GM23248 (cell line): Measurements from ENCODE around the gene STAT5A. TPM values are rescaled to one million over a fixed set of nuclear protein-coding genes. Genes with fewer than 3 reads are reported as not detected.

ENCODE experiments used
- DNase-seq: peaks from one replicate; pipeline ENCODE4 v3.0.0-alpha.2; 2015
- H2AFZ ChIP-seq: fragments of 200-600 bp; sonication (generic); 2 replicates; pipeline ENCODE4 v1.6.1; 2016; ENCODE audit warnings: antibody characterized with exemption
- H3F3A ChIP-seq: fragments of 200-600 bp; sonication (generic); 2 replicates; pipeline ENCODE4 v1.6.1; 2016; ENCODE audit warnings: mild to moderate bottlenecking, antibody characterized with exemption, mixed run types; ENCODE audit not compliant: insufficient read depth
- H3K27ac ChIP-seq: fragments of 200-600 bp; sonication (generic); 2 replicates; pipeline ENCODE4 v1.5.1; 2016; ENCODE audit warnings: mild to moderate bottlenecking
- H3K27me3 ChIP-seq: fragments of 200-600 bp; sonication (generic); replicated peaks from 2 replicates; pipeline ENCODE4 v1.6.1; 2016; ENCODE audit warnings: mild to moderate bottlenecking; ENCODE audit not compliant: insufficient read depth
- H3K36me3 ChIP-seq: fragments of 200-600 bp; sonication (generic); 2 replicates; pipeline ENCODE4 v1.6.1; 2016; ENCODE audit warnings: low read depth, mild to moderate bottlenecking
- H3K4me1 ChIP-seq: fragments of 200-600 bp; sonication (generic); 2 replicates; pipeline ENCODE4 v1.6.1; 2016; ENCODE audit warnings: mild to moderate bottlenecking; ENCODE audit not compliant: insufficient read depth
- H3K4me2 ChIP-seq: fragments of 200-600 bp; sonication (generic); one replicate; pipeline ENCODE4 v1.6.1; 2016; ENCODE audit warnings: mild to moderate bottlenecking; ENCODE audit not compliant: unreplicated experiment
- H3K4me3 ChIP-seq: fragments of 200-600 bp; sonication (generic); 2 replicates; pipeline ENCODE4 v1.5.1; 2016; ENCODE audit warnings: mild to moderate bottlenecking
- H3K79me2 ChIP-seq: fragments of 200-600 bp; sonication (generic); 2 replicates; pipeline ENCODE4 v1.6.1; 2016; ENCODE audit warnings: mild to moderate bottlenecking; ENCODE audit not compliant: insufficient read depth
- H3K9ac ChIP-seq: fragments of 200-600 bp; sonication (generic); 2 replicates; pipeline ENCODE4 v1.6.1; 2016; ENCODE audit warnings: mild to moderate bottlenecking
- H3K9me2 ChIP-seq: fragments of 200-600 bp; sonication (generic); 2 replicates; pipeline ENCODE4 v1.6.1; 2016; ENCODE audit warnings: mixed run types, mild to moderate bottlenecking, moderate library complexity; ENCODE audit not compliant: insufficient read depth
- H3K9me3 ChIP-seq: fragments of 200-600 bp; sonication (generic); one replicate; pipeline ENCODE4 v1.6.1; 2017; ENCODE audit warnings: low read depth
- H4K20me1 ChIP-seq: fragments of 200-600 bp; sonication (generic); 2 replicates; pipeline ENCODE4 v1.6.0; 2016; ENCODE audit not compliant: insufficient read depth
- EZH2 ChIP-seq: fragments of 200-600 bp; sonication (generic); IDR thresholded peaks from 2 replicates; pipeline ENCODE4 v1.6.1; 2018; ENCODE audit warnings: antibody characterized with exemption, mild to moderate bottlenecking; ENCODE audit not compliant: insufficient read depth, poor library complexity, severe bottlenecking
- EZH2phosphoT487 ChIP-seq: fragments of 200-600 bp; sonication (generic); IDR thresholded peaks from 2 replicates; pipeline ENCODE4 v1.6.1; 2018; ENCODE audit warnings: antibody characterized with exemption, moderate library complexity, mild to moderate bottlenecking, low read depth; ENCODE audit not compliant: insufficient read depth
- WGBS, 2 experiments: methylation state at CpG; one replicate each; pipeline ENCODE4 v1.1.6; 2015 to 2017; ENCODE audit warnings: low lambda C conversion rate in 2 of 2, low coverage in 1 of 2; ENCODE audit errors: missing lambda C conversion rate in 2 of 2; 5-methylcytosine and 5-hydroxymethylcytosine counted together
- in situ Hi-C: fragments of 300-500 bp; cut with MboI; formaldehyde crosslinking; loops from 2 replicates; pipeline ENCODE4 v1.15.0; 2020
- polyA plus RNA-seq: library from polyadenylated mRNA; unstranded; fragments of >200 nt; fragmentation: Nextera tagmentation; extraction: Ambion mirVana; gene quantifications from 2 replicates; pipeline ENCODE4 v1.2.1, GENCODE V29; 2016
- total RNA-seq: library from RNA; depleted of rRNA; stranded (reverse); fragments of >200 nt; shearing (Covaris generic); gene quantifications from 2 replicates; pipeline ENCODE4 v1.2.3, GENCODE V29; 2014

STAT5A gene
- total and polyA plus RNA-seq, 2 experiments from 2014 or later: 6.8 to 26.3 TPM

DNA sequence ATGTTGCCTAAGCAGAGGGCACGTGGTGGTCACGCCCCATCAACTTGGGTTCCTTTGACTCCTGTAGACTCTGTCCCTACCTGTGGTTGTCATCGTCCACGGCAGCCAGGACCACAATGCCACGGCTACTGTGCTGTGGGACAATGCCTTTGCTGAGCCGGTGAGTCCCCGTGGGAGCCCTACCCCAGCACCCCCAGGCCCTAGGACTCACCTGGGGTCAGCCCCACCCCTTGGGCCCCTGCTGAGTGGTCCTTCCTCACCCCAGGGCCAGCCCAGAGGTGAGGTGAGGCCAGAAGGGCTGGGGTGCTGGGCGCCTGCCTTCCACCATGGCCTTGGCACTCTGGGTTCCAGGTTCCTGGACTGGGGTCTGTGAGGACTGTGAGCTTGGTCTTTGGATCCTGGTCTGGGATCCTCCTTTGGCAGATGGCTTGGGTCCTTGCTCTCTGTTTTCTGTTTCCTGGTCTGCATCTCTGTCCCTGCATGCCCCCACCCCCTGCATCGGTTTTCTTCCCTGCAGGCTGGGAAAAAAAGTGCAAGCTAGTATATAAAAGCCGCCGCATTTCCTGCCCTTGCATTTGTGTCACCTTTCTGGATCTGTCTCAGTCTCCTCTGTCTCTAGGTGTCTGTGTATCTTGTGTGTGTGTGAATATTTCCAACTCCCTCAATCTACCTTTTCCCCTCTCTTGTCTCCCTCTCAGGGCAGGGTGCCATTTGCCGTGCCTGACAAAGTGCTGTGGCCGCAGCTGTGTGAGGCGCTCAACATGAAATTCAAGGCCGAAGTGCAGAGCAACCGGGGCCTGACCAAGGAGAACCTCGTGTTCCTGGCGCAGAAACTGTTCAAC, 17.5 kb downstream of the STAT5A start:
- TF ChIP-seq EZH2: no peak
- no peak for TF ChIP-seq EZH2phosphoT487
- Histone ChIP-seq H3K9ac (no peak overlapping the region), H3K9me2 (no peaks in the 10 kb centered on the region), H3K9me3 (no peaks in the 10 kb centered on the region), H4K20me1 (no peaks in the 10 kb centered on the region), H3K4me3 (no peak overlapping the region), H3F3A (0 out of 2 replicates have a peak, but pooled peaks cover 2% of the 10 kb centered on the region), H3K27me3 (no peaks in the 10 kb centered on the region), H3K27ac (no peak overlapping the region), H3K79me2 (no peaks in the 10 kb centered on the region), H2AFZ (no peak overlapping the region), H3K4me1 (no peaks in the 10 kb centered on the region), H3K4me2 (no peak overlapping the region), H3K36me3 (peaks cover 3% of the 10 kb centered on the region; the same call in 1 of the 2 replicates)
- in situ Hi-C loops: no loop called here
- 86 to 88% methylated on average over 18 of the region's 18 CpGs for WGBS, 2 experiments
- no peak for DNase-seq

DNA sequence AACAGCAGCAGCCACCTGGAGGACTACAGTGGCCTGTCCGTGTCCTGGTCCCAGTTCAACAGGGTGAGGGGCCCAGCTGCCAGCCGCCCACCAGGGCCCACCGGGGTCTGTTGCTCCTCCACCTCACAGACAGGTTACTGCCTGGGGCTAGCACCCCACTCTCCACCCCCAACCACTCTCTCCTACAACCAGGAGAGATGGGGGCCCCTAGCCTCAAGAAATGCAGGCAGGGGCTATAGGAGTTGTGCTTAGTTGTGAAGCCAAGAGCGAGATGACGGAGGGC, 18.0 kb downstream of the STAT5A start:
- Histone ChIP-seq H3K9me2 (no peaks in the 10 kb centered on the region), H3K79me2 (no peaks in the 10 kb centered on the region), H3K4me2 (no peak overlapping the region), H2AFZ (no peak overlapping the region), H3K36me3 (peaks cover 5% of the 10 kb centered on the region; the same call in 1 of the 2 replicates), H3F3A (0 out of 2 replicates have a peak, but pooled peaks cover 7% of the 10 kb centered on the region), H3K27me3 (no peaks in the 10 kb centered on the region), H3K27ac (no peak overlapping the region), H3K4me3 (no peak overlapping the region), H3K4me1 (peaks cover 1% of the 10 kb centered on the region), H3K9ac (no peak overlapping the region), H3K9me3 (no peaks in the 10 kb centered on the region), H4K20me1 (no peaks in the 10 kb centered on the region)
- no peak for DNase-seq
- WGBS, 2 experiments: 92 to 93% methylated on average over 5 of the region's 5 CpGs
- in situ Hi-C loops: no loop called here
- TF ChIP-seq EZH2 (no peak), EZH2phosphoT487 (no peak)

GRCh38 chr17:42307362-42307927, 19.1 kb downstream of the STAT5A start:
- Histone ChIP-seq H3K9me3 (no peaks in the 10 kb centered on the region), H2AFZ (no peak overlapping the region), H3K4me2 (no peak overlapping the region), H3K27ac (no peak overlapping the region), H3K27me3 (no peaks in the 10 kb centered on the region), H3K36me3 (peaks cover 5% of the 10 kb centered on the region; the same call in 1 of the 2 replicates), H3K9me2 (no peaks in the 10 kb centered on the region), H3K4me1 (peaks cover 12% of the 10 kb centered on the region), H3K4me3 (no peak overlapping the region), H3F3A (0 out of 2 replicates have a peak, but pooled peaks cover 14% of the 10 kb centered on the region), H3K9ac (no peak overlapping the region), H3K79me2 (no peaks in the 10 kb centered on the region), H4K20me1 (no peaks in the 10 kb centered on the region)
- in situ Hi-C loops: no loop called here
- 93 to 94% methylated on average over 18 to 19 of the region's 19 CpGs for WGBS, 2 experiments
- no peak for TF ChIP-seq EZH2phosphoT487
- no peak for TF ChIP-seq EZH2
- DNase-seq: no peak

- Histone ChIP-seq H2AFZ (no peak overlapping the region), H4K20me1 (no peaks in the 10 kb centered on the region), H3K9me3 (no peaks in the 10 kb centered on the region), H3K4me1 (peaks cover 12% of the 10 kb centered on the region), H3K4me2 (no peak overlapping the region), H3K27me3 (no peaks in the 10 kb centered on the region), H3F3A (0 out of 2 replicates have a peak, but pooled peaks cover 16% of the 10 kb centered on the region), H3K79me2 (no peaks in the 10 kb centered on the region), H3K36me3 (peaks cover 5% of the 10 kb centered on the region; the same call in 1 of the 2 replicates), H3K4me3 (no peak overlapping the region), H3K9me2 (no peaks in the 10 kb centered on the region), H3K9ac (no peak overlapping the region), H3K27ac (no peak overlapping the region)
- in situ Hi-C loops: no loop called here
- TF ChIP-seq EZH2 (no peak), EZH2phosphoT487 (no peak)
- WGBS, 2 experiments: 88 to 90% methylated on average over 7 of the region's 7 CpGs
- no peak for DNase-seq
Measured at GRCh38 chr17:42308446-42308845, 20.1 kb downstream of the STAT5A start.
